Measurements from ENCODE around the gene CAP1. TPM values are rescaled to one million over a fixed set of nuclear protein-coding genes. Genes with fewer than 3 reads are reported as not detected.

The CAP1 gene
- total and polyA plus RNA-seq, 2 of the 13 experiments (the other 11 are each of a cell fraction or from before 2014, with no cell fraction given), result 174 to 195 TPM

GRCh38 chr1:40039757-40040510 is 595 bp upstream of the CAP1 start:
- no peak for FAIRE-seq
- BruUV-seq (replicated peaks), result TSS peak; percentile 89
- WGBS (ENCODE audit: low lambda C conversion rate), result 1% methylated on average over 10 of the region's 52 CpGs
- Histone ChIP-seq H4K20me1 (ENCODE audit: insufficient read depth, low read length) (0 out of 2 replicates have a peak, but pooled peaks cover 16% of the 10 kb centered on the region), H3K4me2 (ENCODE audit: low read depth, low read length) (peak overlapping the region; percentile 84), H2AFZ (ENCODE audit: low read length) (no peak overlapping the region), H3K9me3 (ENCODE audit: low read length) (no peaks in the 10 kb centered on the region), H3K79me2 (ENCODE audit: insufficient read depth, low read length) (peaks cover 42% of the 10 kb centered on the region), H3K4me3 (replicated peaks in 1 of 3; ENCODE audit: insufficient read depth in 1 of 3, low read depth in 2 of 3, low read length in 3 of 3) (peak overlapping the region; percentile 75 to 95 (median 84)), H3K27ac (ENCODE audit: extremely low read length, insufficient read depth, low read length) (peak overlapping the region; percentile 94), H3K4me1 (ENCODE audit: insufficient read depth, low read length) (peaks cover 38% of the 10 kb centered on the region), H3K9ac (ENCODE audit: insufficient read depth, low read depth, low read length) (peak overlapping the region; percentile 98), H3K27me3 (ENCODE audit: control insufficient read depth in 1 of 2, insufficient read depth in 2 of 2, low read length in 2 of 2) (no peaks in the 10 kb centered on the region; a peak in 1 of 5 replicates), H3K36me3 (replicated peaks in 1 of 2; ENCODE audit: control insufficient read depth in 1 of 2, insufficient read depth in 2 of 2, low read length in 2 of 2) (no peaks in the 10 kb centered on the region; a peak in 1 of 5 replicates)
- in situ Hi-C loops (cut with HindIII; ENCODE audit: extremely low pct_ligation_motif_present, low pct_unique_long_range_greater_than_20kb), result loop anchor here (10.0 kb wide), 1 partner anchor 115 kb away; no protein-coding TSS in a partner anchor
- peak; percentile 86 for ATAC-seq
- peak; percentile 82 for DNase-seq (ENCODE audit: low spot score)
- POLR2A ChIA-PET, result interaction anchor here (0.7 to 1.6 kb wide), 7 partner anchors 10 to 859 kb away, joined by 3 to 8 read pairs (median 3); partner anchors contain the start of genes MYCL and ZMPSTE24
- intact Hi-C loops (cut with micrococcal nuclease; ENCODE audit: unreplicated experiment), result loop anchor here (2.0 to 10.0 kb wide), 4 partner anchors 17 to 883 kb away; no protein-coding TSS in a partner anchor
- CTCF ChIA-PET (ENCODE audit: low intra/inter-chr PET ratio, low total read pairs), result no interaction called here
- TF ChIP-seq KAT2B (IDR thresholded peaks at IDR 0.05; ENCODE audit: borderline replicate concordance, low read depth, low read length), result no peak
- TF ChIP-seq MLXIP (CRISPR knock-in tag; IDR thresholded peaks at IDR 0.05; ENCODE audit: borderline replicate concordance), result peak; percentile 32; the same call in 1 of the 2 replicates
- no peak for TF ChIP-seq SIX4 (CRISPR knock-in tag; IDR thresholded peaks at IDR 0.05)
- no peak for TF ChIP-seq ZSCAN5A (CRISPR knock-in tag; IDR thresholded peaks at IDR 0.05; ENCODE audit: borderline replicate concordance)
- no peak for TF ChIP-seq SATB2 (CRISPR knock-in tag; IDR thresholded peaks at IDR 0.05)
- no peak for TF ChIP-seq TOPORS (CRISPR knock-in tag; IDR thresholded peaks at IDR 0.05)
- no peak for TF ChIP-seq ZNF550 (CRISPR knock-in tag; IDR thresholded peaks at IDR 0.05; ENCODE audit: borderline replicate concordance)
- peak; percentile 90 for TF ChIP-seq ZNF430 (CRISPR knock-in tag; IDR thresholded peaks at IDR 0.05)
- no peak for TF ChIP-seq FOXC1 (CRISPR knock-in tag; IDR thresholded peaks at IDR 0.05; ENCODE audit: borderline replicate concordance)
- TF ChIP-seq ZNF740 (CRISPR knock-in tag; IDR thresholded peaks at IDR 0.05), result 0 out of 2 replicates have a peak, but pooled peaks have one; percentile 44
- no peak for TF ChIP-seq ATF6 (CRISPR knock-in tag; conservative IDR thresholded peaks at IDR 0.05)
- TF ChIP-seq ZNF296 (CRISPR knock-in tag; conservative IDR thresholded peaks at IDR 0.05), result no peak
- no peak for TF ChIP-seq ZNF589 (CRISPR knock-in tag; conservative IDR thresholded peaks at IDR 0.05)
- peak; percentile 94 for TF ChIP-seq ZNF816 (CRISPR knock-in tag; IDR thresholded peaks at IDR 0.05; ENCODE audit: borderline replicate concordance)
- no peak for TF ChIP-seq SETDB1 (CRISPR knock-in tag; IDR thresholded peaks at IDR 0.05; ENCODE audit: borderline replicate concordance)
- TF ChIP-seq RFX1 (IDR thresholded peaks at IDR 0.05), result no peak
- TF ChIP-seq ZNF713 (CRISPR knock-in tag; IDR thresholded peaks at IDR 0.05), result no peak
